Endothelial cell of umbilical vein (primary cell): ENCODE results near the gene CSGALNACT2.

ENCODE experiments used
- EZH2 ChIP-seq: IDR thresholded peaks from 2 replicates; pipeline ENCODE4 v1.6.1; 2012; ENCODE audit warnings: borderline replicate concordance, low read depth, mild to moderate bottlenecking, moderate library complexity, low read length, inconsistent platforms; ENCODE audit not compliant: severe bottlenecking
- POLR2A ChIP-seq: IDR thresholded peaks from 2 replicates; pipeline ENCODE4 v1.6.1; 2012; ENCODE audit warnings: low read depth, mild to moderate bottlenecking, control low read depth, low read length
- TF ChIP-seq, protein P1 (sequence below), 2 donors: IDR thresholded peaks; 1 replicate in 1 of 2; 2 replicates in 1 of 2; pipeline ENCODE4 v1.5.1; 2011; ENCODE audit warnings: low read length in 2 of 2, mild to moderate bottlenecking in 2 of 2, moderate library complexity in 2 of 2, control low read depth in 1 of 2, inconsistent platforms in 1 of 2, low read depth in 1 of 2; ENCODE audit not compliant: insufficient read depth in 1 of 2; ENCODE audit errors: extremely low read depth in 1 of 2

DNA sequence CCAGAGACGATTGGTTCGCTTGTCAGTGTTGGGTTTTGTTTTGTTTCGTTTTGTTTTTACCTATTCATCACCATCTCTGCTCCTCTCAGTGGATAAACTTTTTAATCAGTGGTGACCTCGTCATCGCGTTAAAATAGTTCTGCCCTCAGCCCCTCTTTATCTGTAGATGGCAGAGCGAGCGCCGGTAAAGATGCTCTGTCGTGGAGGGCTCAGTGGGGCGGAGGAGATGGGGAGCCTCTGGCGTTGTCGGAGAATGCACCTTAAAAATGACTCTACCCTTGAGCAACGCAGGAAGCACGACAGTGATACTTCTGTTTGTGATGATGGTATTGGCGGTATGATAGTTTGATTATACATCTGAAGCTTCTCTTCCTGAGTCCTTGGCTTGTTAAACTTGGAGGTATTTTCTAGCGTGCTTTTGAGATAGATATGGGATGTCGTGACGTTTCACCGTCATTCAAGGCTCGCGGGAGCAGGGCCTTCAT lies 554 bp downstream of the CSGALNACT2 start:
- TF ChIP-seq EZH2 (no peak), POLR2A (no peak)
- TF ChIP-seq, protein P1, sequence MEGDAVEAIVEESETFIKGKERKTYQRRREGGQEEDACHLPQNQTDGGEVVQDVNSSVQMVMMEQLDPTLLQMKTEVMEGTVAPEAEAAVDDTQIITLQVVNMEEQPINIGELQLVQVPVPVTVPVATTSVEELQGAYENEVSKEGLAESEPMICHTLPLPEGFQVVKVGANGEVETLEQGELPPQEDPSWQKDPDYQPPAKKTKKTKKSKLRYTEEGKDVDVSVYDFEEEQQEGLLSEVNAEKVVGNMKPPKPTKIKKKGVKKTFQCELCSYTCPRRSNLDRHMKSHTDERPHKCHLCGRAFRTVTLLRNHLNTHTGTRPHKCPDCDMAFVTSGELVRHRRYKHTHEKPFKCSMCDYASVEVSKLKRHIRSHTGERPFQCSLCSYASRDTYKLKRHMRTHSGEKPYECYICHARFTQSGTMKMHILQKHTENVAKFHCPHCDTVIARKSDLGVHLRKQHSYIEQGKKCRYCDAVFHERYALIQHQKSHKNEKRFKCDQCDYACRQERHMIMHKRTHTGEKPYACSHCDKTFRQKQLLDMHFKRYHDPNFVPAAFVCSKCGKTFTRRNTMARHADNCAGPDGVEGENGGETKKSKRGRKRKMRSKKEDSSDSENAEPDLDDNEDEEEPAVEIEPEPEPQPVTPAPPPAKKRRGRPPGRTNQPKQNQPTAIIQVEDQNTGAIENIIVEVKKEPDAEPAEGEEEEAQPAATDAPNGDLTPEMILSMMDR (IDR thresholded peaks at IDR 0.05; ENCODE audit: extremely low read depth in 1 of 2, insufficient read depth in 1 of 2, low read depth in 1 of 2, low read length in 2 of 2), result no peak
